ENCODE data around the gene BRMS1. TPM values are rescaled to one million over a fixed set of nuclear protein-coding genes. Genes with fewer than 3 reads are reported as not detected.

Gene BRMS1
- 74.1 to 97.5 TPM (median 86.7 TPM) in 5 replicates for total RNA-seq (2022; extraction: Qiagen RNA extraction)

DNA sequence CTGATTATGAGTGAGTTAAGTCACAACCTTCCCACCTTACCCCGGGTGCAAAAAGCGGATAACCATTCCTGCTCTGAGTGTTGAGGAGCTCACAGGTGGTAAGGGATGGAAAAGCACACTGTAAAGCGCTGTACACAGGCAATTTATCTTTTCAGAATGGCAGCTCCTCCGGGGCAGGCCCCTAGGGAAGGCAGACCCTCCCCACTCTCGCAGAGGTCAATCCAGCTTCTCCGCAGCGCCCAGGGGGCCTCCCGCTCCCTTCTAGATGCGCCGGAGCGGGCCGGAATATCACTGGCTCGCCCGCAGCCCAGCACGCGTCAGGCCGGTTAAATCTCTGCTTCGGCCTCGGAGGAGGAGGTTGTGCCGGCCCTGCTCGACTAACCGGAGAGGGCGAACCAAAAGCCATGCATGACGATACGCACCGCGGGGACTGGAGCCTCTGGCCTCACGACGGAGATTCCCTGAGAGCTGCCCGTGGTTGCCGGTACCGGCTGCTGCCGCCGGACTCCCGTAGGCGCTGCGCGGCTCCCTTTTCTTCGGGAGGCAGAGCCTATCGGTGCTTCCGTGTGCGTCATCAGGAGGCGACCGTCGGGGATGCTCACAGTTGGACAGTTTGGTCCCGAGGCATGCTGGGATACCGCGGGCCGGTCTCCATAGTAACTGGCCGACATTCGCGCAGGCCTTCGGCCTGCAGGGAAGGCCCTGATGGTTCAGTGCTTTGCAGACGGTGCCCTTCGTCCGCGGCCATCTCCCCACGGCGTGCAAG, at the start of gene BRMS1:
Gene BRMS1, minus strand, starts transcription at position 555 of the 766 bp plus-strand sequence. CDS start 2,870 bp downstream, outside the sequence.

GRCh38 chr11:66371627-66372415, 26.9 kb upstream of the BRMS1 start, which contains the start of gene SLC29A2:
TSS of gene SLC29A2 (minus strand) at chr11:66371760. CDS start at chr11:66371591, 169 bp downstream.

DNA sequence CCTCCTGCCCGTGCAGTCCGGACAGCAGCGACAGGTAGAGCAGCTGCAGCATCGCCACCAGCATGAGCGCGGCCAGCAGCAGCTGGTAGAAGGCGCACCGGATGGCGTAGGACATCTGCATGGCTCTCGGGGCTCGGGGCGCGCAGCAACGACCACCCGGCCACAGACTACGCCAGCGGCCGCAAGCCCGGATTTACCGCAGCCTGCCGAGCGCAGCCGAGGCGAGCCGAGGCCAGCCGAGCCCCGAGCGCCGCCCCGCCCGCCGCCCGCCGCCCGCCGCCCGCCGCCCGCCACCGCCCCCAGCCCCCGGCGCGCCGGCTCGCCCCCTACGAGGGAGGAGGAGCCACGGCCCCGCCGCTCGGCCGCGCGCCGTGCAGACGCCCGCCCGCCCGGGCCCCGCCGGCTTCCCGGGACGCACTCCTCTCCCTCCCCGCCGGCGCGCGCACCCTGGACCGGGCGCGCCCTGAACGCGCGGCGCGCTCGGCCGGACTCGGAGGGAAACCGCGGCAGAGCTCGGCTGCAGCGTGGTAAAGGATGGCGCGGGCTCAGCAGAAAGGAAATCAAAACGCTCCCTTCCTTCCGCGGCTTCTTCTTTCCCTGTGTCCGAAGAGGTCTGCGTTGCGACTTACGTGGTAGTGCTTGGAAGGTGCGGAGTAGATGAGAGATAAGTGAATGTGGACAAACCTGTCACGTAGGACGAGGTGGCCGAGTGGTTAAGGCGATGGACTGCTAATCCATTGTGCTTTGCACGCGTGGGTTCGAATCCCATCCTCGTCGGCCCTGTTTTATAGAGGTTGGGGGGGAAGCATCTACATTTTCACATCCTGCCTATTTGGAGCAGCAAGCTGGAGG, 2.7 kb upstream of the BRMS1 start, which contains the start of gene B4GAT1:
Gene B4GAT1, minus strand, starts transcription at position 205 of the 852 bp plus-strand sequence. Its CDS starts 84 bp downstream, at position 121.

GRCh38 chr11:66336234-66337102, 8.4 kb downstream of the BRMS1 start, which contains the start of gene RIN1:
TSS of gene RIN1 (minus strand) at chr11:66336434. CDS start at chr11:66336402, 32 bp downstream.

GRCh38 chr11:66316849-66317251, 28.1 kb downstream of the BRMS1 start, which contains the start of gene CD248:
TSS of gene CD248 (minus strand) at chr11:66317044. CDS start at chr11:66317027, 17 bp downstream.

GRCh38 chr11:66291706-66292542, 53.0 kb downstream of the BRMS1 start, which contains the start of gene TMEM151A:
TSS of gene TMEM151A (plus strand) at chr11:66291894. CDS start at chr11:66292014, 120 bp downstream.

GRCh38 chr11:66288671-66289547, 56.0 kb downstream of the BRMS1 start, which contains the start of gene YIF1A:
TSS of gene YIF1A (minus strand) at chr11:66289143. CDS start at chr11:66288985, 158 bp downstream.

Other genes with a start within 250 kb of the BRMS1 start
- gene KLC2, start 87.4 kb downstream of the BRMS1 start, total RNA-seq (2022; extraction: Qiagen RNA extraction) = 39.3 to 47.0 TPM (median 43.1 TPM) in 5 replicates
- gene RAB1B, start 76.5 kb downstream of the BRMS1 start, total RNA-seq (2022; extraction: Qiagen RNA extraction) = 131 to 153 TPM (median 147 TPM) in 5 replicates
- 2.1 to 3.0 TPM (median 2.3 TPM) in 5 replicates for gene CNIH2, start 66.9 kb downstream of the BRMS1 start, total RNA-seq (2022; extraction: Qiagen RNA extraction)
- 93.6 to 127 TPM (median 118 TPM) in 5 replicates for gene YIF1A, start 56.0 kb downstream of the BRMS1 start, total RNA-seq (2022; extraction: Qiagen RNA extraction)
- gene TMEM151A, start 53.2 kb downstream of the BRMS1 start, total RNA-seq (2022; extraction: Qiagen RNA extraction) = 2.0 to 4.1 TPM (median 3.7 TPM) in 5 replicates
- 0.02 to 0.03 TPM in 2 of 5 replicates, not detected in the others for gene CD248, start 28.1 kb downstream of the BRMS1 start, total RNA-seq (2022; extraction: Qiagen RNA extraction)
- gene RIN1, start 8.7 kb downstream of the BRMS1 start, total RNA-seq (2022; extraction: Qiagen RNA extraction) = 22.0 to 34.3 TPM (median 31.6 TPM) in 5 replicates
- gene B4GAT1, start 2.5 kb upstream of the BRMS1 start, total RNA-seq (2022; extraction: Qiagen RNA extraction) = 13.5 to 17.7 TPM (median 17.4 TPM) in 5 replicates
- gene SLC29A2, start 26.7 kb upstream of the BRMS1 start, total RNA-seq (2022; extraction: Qiagen RNA extraction) = 6.0 to 10.5 TPM (median 9.3 TPM) in 5 replicates
- not detected in 5 replicates for gene NPAS4, start 75.9 kb upstream of the BRMS1 start, total RNA-seq (2022; extraction: Qiagen RNA extraction)
- gene MRPL11, start 93.7 kb upstream of the BRMS1 start, total RNA-seq (2022; extraction: Qiagen RNA extraction) = 92.8 to 117 TPM (median 112 TPM) in 5 replicates
- gene PELI3, start 121.8 kb upstream of the BRMS1 start, total RNA-seq (2022; extraction: Qiagen RNA extraction) = 3.4 to 5.2 TPM (median 4.6 TPM) in 5 replicates
- 51.8 to 63.1 TPM (median 54.0 TPM) in 5 replicates for gene DPP3, start 135.3 kb upstream of the BRMS1 start, total RNA-seq (2022; extraction: Qiagen RNA extraction)
- gene BBS1, start 165.5 kb upstream of the BRMS1 start, total RNA-seq (2022; extraction: Qiagen RNA extraction) = 8.9 to 10.5 TPM (median 9.4 TPM) in 5 replicates
- gene ZDHHC24, start 200.9 kb upstream of the BRMS1 start, total RNA-seq (2022; extraction: Qiagen RNA extraction) = 7.0 to 14.5 TPM (median 13.6 TPM) in 5 replicates
- gene ACTN3, start 201.8 kb upstream of the BRMS1 start, total RNA-seq (2022; extraction: Qiagen RNA extraction) = 0.02 to 0.10 TPM (median 0.09 TPM) in 4 of 5 replicates, not detected in the other
- 31.7 to 39.8 TPM (median 33.7 TPM) in 5 replicates for gene CTSF, start 223.5 kb upstream of the BRMS1 start, total RNA-seq (2022; extraction: Qiagen RNA extraction)
- 0.34 to 0.58 TPM (median 0.49 TPM) in 5 replicates for gene CCDC87, start 248.0 kb upstream of the BRMS1 start, total RNA-seq (2022; extraction: Qiagen RNA extraction)
- gene CCS, start 248.1 kb upstream of the BRMS1 start, total RNA-seq (2022; extraction: Qiagen RNA extraction) = 23.6 to 30.6 TPM (median 27.5 TPM) in 5 replicates

Data from A549 treated with AZD2906 at 1 μM for 4 hours (cell line).